ENCODE data around the gene ALDOA.

The ALDOA gene

GRCh38 chr16:30053376-30054015 lies 12.1 kb upstream of the ALDOA start:
- in situ Hi-C loops (cut with HindIII; ENCODE audit: low sequenced_read_pairs): loop anchor here (5.0 kb wide), 1 partner anchor 64 kb away; no protein-coding TSS in a partner anchor
- H3K4me3 ChIP-seq (ENCODE audit: low read depth, low read length): peak overlapping the region; percentile 87
- no peak for TF ChIP-seq CTCF (IDR thresholded peaks at IDR 0.05; ENCODE audit: low read depth, low read length, missing control alignments)
- no peak for DNase-seq (ENCODE audit: low read depth)

- DNase-seq (ENCODE audit: low read depth): no peak
- TF ChIP-seq CTCF (IDR thresholded peaks at IDR 0.05; ENCODE audit: low read depth, low read length, missing control alignments): no peak
- in situ Hi-C loops (cut with HindIII; ENCODE audit: low sequenced_read_pairs): loop anchor here (5.0 kb wide), 1 partner anchor 63 kb away; no protein-coding TSS in a partner anchor
- H3K4me3 ChIP-seq (ENCODE audit: low read depth, low read length): no peak overlapping the region
These were observed 11.1 kb upstream of the ALDOA start for GRCh38 chr16:30054451-30054850.

GRCh38 chr16:30054959-30055553 lies 10.5 kb upstream of the ALDOA start:
- H3K4me3 ChIP-seq (ENCODE audit: low read depth, low read length): no peak overlapping the region
- DNase-seq (ENCODE audit: low read depth): no peak
- peak; percentile 70 for TF ChIP-seq CTCF (IDR thresholded peaks at IDR 0.05; ENCODE audit: low read depth, low read length, missing control alignments)
- in situ Hi-C loops (cut with HindIII; ENCODE audit: low sequenced_read_pairs): loop anchor here (5.0 kb wide), 1 partner anchor 62 kb away; no protein-coding TSS in a partner anchor

GRCh38 chr16:30060346-30060745 lies 5.2 kb upstream of the ALDOA start:
- TF ChIP-seq CTCF (IDR thresholded peaks at IDR 0.05; ENCODE audit: low read depth, low read length, missing control alignments): no peak
- in situ Hi-C loops (cut with HindIII; ENCODE audit: low sequenced_read_pairs): no loop called here
- H3K4me3 ChIP-seq (ENCODE audit: low read depth, low read length): no peak overlapping the region
- DNase-seq (ENCODE audit: low read depth): no peak

- in situ Hi-C loops (cut with HindIII; ENCODE audit: low sequenced_read_pairs): no loop called here
- H3K4me3 ChIP-seq (ENCODE audit: low read depth, low read length): no peak overlapping the region
- no peak for DNase-seq (ENCODE audit: low read depth)
- no peak for TF ChIP-seq CTCF (IDR thresholded peaks at IDR 0.05; ENCODE audit: low read depth, low read length, missing control alignments)
These were observed 4.6 kb upstream of the ALDOA start for GRCh38 chr16:30060836-30061554.

GRCh38 chr16:30063278-30063892 lies 2.2 kb upstream of the ALDOA start:
- H3K4me3 ChIP-seq (ENCODE audit: low read depth, low read length): peak overlapping the region; percentile 80
- no peak for TF ChIP-seq CTCF (IDR thresholded peaks at IDR 0.05; ENCODE audit: low read depth, low read length, missing control alignments)
- DNase-seq (ENCODE audit: low read depth): no peak
- in situ Hi-C loops (cut with HindIII; ENCODE audit: low sequenced_read_pairs): no loop called here

Measured in astrocyte of the cerebellum (primary cell).